Measurements from ENCODE around the gene FSD2. TPM values are rescaled to one million over a fixed set of nuclear protein-coding genes. Genes with fewer than 3 reads are reported as not detected.
"Not testable (repeated sequence)": the region's sequence is repeated elsewhere in the genome, so short reads cannot be mapped to it uniquely, and the experiment has no call there.

Gene FSD2
- total RNA-seq, 2 experiments from 2014 or later = not detected

DNA sequence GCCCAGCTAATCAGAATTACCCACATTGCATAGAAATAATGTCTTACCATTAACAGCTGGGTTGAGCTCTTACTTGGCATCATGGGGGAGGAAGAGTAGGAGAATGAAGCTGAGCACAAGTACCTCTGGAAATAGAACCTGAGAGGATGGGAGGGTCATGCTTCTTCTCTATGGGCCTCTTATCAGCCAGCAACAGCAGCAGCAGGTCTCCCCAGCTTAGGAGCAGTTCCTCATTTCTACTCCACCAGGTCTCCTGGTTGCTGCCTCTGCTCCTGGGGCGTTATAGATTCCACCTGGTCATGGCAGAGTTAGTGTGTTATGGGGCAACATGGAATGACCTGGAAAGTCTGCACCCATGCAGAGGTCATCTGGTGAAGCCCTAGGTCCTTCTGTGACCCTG, 3.4 kb downstream of the FSD2 start:
- CTCF ChIA-PET = no interaction called here

DNA sequence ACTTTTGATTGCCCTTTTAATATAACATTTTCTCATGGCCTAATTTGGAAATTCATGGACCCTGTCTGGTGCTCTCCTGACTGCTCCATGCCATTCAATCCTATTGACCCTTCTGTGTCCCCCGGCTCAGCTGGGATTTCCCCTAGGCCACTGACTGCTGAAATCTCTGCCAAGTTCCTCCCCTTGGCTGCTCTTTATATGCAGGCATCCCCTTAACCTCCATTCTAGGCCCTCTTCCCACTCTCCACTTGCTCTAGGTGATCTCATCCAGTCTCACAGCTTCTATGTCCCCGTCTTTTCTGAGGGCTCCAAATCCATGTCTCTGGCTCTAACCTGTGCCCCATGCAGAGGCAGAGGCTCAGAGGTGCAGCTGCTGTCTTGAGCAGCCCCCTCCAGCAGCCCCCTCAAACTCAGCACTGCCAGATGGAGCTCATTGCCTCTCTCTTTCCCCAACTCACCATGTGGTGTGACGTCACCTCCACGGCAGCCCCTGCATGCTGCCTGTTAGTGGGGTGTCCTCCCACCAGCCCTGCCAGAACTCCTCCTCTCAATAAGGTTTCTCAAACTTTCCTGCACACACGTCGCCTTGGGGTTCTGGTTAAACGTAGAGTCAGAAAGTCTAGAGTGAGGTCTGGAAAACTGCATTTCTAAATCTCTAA, 6.6 kb downstream of the FSD2 start:
- CTCF ChIA-PET = no interaction called here
- POLR2A ChIA-PET = no interaction called here

More for the DNA sequence above, 3.4 kb downstream of the FSD2 start:
- POLR2A ChIA-PET = no interaction called here

DNA sequence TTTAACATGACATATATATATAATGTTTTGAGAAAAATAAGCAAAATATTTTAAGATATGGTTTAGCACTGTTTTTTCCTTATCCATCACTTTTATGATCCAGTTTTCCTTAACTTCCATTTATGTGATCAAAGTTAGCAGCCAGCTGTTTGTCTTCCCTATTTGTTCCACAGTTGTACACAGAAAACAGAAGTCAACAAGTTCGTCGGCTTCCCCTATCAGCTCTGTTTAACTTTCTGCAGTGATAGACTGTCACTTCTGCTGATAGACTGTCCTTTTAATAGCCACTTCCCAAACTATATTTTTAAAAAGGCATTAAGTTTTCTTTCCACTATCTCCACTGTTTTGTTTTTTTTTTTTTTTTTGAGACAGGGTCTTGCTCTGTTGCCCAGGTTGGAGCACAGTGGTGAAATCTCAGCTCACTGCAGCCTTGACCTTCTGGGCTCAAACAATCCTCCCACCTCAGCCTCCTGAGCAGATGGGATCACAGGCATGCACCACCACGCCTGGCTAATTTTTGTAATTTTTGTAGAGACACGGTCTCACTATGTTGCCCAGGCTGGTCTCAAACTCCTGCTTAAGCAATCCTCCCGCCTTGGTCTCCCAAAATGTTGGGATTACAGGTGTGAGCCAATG, 7.2 kb downstream of the FSD2 start:
- CTCF ChIA-PET = interaction anchor here (0.7 kb wide), 1 partner anchor 1607 kb away, joined by 3 read pairs; no protein-coding TSS in a partner anchor
- POLR2A ChIA-PET = no interaction called here

DNA sequence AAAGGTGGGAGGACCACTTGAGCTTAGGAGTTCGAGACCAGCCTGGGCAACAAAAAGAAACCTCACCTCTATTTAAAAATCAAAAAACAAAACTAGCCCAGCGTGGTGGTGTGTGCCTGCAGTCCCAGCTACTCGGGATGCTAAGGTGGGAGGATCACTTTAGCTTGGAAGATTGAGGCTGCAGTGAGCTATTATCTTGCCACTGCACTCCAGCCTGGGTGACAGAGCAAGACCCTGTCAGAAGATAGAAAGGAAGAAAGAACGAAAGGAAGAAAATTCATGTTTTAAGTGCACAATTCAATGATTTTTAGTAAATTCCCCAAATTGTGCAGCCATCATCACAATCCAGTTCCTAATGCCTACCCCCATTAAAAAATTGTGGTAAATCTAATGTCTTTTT, 7.8 kb downstream of the FSD2 start:
- ChIA-PET CTCF (interaction anchor here (0.7 kb wide), 1 partner anchor 1606 kb away, joined by 3 read pairs; no protein-coding TSS in a partner anchor), POLR2A (no interaction called here)

DNA sequence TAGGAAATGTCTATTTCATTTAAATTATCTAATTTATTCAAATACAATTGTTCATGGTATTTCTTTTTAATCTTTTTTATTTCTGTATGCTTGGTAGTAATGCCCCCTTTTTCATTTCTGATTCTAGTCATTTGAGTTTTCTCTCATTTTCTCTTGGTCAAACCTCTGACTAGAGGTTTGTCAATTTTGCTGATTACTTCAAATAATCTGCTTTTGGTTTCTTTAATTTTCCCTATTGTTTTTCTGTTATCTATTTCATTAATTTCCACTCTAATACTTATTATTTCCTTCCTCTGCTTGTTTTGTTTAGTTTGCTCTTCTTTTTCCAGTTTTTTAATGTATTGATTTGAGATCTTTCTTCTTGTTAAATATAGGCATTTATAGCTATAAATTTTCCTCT, 12.1 kb downstream of the FSD2 start:
- CTCF ChIA-PET = no interaction called here
- POLR2A ChIA-PET = no interaction called here

DNA sequence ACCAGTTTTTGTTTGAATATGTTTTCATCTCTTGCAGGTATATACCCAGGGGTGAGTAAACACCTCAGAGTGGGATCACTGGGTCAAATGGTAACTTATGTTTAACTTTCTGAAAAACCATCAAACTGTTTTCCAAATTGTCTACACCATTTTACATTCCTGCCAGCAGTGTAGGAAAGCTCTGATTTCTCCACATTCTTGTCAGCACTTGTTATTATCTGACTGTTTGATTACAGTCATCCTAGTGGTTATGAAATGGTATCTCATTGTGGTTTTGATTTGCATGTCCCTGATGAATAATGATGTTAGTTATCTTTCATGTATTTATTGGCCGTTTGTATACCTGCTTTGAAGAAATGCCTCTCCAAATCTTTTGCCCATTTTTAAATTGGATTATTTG, 13.8 kb downstream of the FSD2 start:
- ChIA-PET CTCF (no interaction called here), POLR2A (no interaction called here)

DNA sequence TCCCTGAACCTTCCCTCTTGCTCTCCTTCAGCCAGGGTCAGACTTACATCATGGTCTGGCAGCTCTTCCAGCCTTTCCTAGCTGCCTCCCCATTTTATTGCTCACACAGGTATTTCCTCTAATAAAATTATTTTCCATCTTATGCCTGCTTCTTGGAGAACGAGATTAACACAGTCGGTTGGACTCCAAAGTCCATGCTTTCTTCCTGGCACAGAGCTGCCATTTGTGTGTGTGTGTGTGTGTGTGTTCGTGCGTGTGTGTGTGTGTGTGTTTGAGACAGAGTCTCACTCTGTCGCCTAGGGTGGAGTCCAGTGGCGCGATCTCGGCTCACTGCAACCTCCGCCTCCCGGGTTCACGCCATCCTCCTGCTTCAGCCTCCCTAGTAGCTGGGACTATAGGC, 15.5 kb downstream of the FSD2 start:
- CTCF ChIA-PET = no interaction called here
- POLR2A ChIA-PET = no interaction called here

DNA sequence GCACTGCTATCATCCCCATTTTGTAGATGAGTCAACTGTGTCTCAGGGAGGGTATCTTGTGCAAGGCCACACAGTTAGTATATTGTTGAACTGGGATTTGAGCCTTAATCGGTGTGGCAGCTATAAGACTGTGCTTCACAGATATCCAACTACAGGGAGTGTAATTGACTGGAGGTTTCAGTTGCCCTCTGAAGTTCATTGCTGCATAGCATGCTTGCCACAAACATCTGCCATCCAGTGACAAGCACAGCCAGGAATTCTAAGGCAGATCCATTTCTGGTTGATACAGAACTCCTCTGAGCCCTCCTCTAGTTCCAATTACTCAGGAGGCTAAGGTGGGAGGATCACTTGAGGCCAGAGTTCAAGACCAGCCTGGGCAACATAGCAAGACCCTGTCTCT, 16.4 kb downstream of the FSD2 start:
- ChIA-PET CTCF (no interaction called here), POLR2A (no interaction called here)

DNA sequence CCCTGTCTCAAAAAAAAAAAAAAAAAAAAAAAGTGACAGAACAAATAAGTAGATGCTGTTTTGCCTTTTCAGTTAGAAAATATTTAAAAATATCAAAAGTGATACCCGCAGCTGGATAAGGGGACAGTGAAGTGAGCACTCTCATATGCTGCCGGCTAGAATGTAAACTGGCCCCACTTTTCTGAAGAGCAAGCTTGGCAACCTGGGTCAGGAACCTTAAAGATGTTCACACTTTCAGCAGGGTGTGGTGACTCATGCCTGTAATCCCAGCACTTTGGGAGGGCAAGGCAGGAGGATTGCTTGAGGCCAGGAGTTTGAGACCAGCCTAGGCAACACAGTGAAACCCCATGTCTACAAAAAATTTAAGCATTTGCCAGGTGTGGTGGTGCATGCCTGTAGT, 17.4 kb downstream of the FSD2 start:
- CTCF ChIA-PET = no interaction called here
- POLR2A ChIA-PET = no interaction called here

DNA sequence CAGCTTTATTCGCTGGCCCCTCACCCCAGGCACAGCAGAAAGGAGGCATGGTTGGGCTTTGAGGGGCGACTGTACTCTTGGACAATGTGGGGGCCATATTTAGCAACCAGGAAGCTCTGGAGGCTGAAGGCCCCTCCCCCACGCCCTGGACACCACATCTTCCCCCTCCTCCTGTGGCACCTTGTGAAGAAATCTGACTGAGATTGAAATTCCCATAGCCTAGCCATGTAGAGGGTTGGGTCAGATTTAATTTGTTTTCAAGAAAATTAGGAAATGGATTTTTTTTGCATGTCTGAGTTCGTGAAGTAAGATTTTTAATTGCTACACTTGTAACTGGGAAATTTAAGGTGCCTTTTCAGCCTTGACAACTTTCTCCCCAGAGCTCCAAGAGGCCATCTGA, 24.5 kb downstream of the FSD2 start:
- CTCF ChIA-PET = no interaction called here
- POLR2A ChIA-PET = no interaction called here

DNA sequence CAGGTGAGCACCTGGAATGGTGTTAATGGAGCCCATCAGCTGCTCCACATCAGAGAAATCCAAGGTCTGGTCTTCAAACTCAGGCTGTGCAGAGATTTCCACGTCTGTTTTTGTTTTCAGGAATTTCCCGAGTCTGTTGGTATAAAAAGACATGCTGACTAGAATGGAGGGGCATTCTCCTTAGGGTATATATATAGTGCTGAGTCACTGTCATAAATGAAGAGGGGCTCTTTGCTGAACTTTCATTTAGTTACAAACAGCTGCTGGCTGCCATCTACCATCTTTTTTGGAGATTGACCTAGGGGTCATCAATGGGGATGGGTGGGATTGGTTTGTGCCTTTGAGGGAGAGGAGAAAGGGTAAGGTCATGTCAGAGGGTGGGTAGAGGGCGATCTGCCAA, 27.1 kb downstream of the FSD2 start:
- ChIA-PET CTCF (no interaction called here), POLR2A (no interaction called here)

DNA sequence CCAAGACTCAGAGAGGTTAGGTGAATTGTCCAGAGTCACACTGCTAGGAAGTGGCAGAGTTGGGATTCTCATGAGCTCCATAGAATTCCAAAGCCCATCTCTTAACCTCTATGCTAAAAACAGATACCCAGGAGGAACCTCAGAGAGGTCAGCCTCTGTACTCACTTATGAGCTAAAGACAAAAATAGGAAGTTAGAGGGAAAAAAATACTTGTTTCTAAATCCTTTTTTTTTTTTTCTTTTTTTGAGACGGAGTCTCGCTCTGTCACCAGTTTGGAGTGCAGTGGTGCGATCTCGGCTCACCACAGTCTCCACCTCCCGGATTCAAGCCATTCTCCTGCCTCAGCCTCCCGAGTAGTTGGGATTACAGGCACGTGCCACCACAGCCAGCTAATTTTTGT, 31.4 kb downstream of the FSD2 start:
- POLR2A ChIA-PET = no interaction called here
- CTCF ChIA-PET = no interaction called here

DNA sequence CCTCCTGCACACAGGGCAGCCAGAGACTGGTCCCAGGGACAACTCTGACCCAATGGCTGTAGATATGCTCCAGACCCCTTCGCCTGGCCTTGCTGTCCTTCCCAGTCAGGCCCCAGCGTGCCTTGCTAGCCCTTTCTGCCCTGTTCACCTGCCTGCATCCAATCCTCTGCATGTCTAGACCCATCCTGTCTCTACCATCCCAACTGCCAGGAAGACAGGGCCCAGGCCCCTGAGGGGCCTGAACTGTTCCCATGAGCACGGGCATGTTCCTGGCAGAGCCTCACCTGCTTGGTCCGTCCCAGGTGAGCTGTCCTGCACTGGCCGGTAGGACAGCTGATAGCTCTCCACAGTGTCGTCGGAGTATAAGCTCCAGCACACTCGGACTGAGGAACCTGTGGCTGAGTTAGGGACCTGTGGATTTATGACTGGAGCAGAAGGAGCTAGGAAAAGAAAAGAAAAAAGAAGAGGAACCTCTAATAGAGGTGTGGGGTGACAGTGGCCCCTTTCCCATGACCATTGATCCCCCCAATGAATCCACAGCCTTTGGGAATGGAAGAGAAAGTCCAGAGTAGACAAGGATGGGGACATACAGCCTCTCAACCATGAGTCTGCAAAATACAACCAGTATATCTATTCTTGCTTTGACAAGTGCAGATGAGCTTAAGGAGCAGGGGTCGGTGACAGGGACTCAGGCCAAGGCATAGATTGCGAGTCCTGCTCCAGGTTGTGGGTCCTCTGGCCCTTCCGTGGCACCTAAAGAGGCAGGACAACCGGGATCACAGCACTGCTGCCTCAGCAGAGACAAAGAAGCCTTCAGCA, 33.9 kb downstream of the FSD2 start:
- ChIA-PET CTCF (no interaction called here), POLR2A (no interaction called here)

DNA sequence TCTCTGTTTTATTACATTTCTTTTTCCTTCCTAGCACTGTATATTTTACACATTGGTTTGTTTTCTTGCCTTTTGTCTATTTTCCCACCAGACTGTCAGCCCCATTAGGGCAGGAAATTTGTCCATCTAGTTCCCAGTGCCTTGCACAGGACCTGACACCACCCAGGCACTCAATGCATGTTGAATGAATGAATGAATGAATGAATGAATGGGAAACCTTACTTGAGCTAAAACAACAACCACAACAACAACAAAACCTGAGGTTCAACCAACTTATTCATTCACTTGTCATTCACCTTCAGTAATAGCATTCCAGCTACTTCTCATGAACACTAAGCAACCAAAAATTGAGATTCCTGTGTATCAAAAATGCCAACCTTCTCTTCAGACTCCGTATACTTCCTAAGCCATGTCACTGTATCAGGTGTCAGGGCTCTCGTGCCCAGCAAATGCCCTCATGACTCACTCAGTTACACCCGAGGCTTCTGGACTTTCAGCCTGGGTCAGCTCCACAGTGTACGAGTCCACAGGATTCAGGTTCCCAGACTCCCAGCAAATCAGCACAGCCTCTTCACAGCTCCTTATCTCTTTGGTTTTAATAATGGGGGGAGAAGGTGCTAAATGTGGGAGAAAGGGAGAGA, 37.3 kb downstream of the FSD2 start:
- CTCF ChIA-PET = interaction anchor here (1.0 kb wide), 1 partner anchor 11 kb away, joined by 3 read pairs; no protein-coding TSS in a partner anchor
- POLR2A ChIA-PET = interaction anchor here (0.6 kb wide), 1 partner anchor 184 kb away, joined by 3 read pairs; no protein-coding TSS in a partner anchor

DNA sequence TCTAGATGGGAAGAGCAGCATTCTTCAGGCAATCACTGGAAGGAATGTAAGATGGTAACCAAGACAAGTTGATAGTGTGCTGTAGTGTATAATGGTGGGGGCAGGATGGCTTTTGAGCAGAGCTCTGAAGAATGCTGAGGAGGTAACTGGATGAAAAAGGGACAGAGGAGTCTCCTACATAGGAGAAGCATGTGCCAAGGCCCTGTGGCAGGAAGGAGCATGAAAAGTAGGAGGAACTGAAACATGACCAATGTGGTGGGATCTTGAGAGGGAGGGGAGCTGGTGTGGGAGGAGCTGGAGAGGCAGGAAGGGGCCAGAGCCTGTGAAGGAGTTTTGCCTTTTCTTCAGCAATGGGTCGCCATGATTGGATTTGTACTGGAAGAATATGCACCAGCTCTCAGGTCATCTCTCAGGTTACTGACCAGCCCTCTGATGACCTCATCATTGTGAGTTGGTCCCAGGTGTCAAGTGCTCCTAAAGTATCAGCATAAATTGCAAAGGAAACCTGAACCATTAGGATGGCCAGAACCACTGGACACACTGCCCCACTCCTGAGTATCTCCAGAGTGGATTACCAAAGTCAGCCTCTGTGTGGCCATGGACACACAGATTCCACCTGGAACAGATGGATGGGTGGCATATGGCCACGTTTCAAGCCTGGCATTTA, 38.6 kb downstream of the FSD2 start:
- POLR2A ChIA-PET = interaction anchor here (0.6 kb wide), 2 partner anchors 65 to 158 kb away, joined by 4 read pairs; no protein-coding TSS in a partner anchor
- CTCF ChIA-PET = interaction anchor here (0.8 kb wide), 1 partner anchor 189 kb away, joined by 3 read pairs; no protein-coding TSS in a partner anchor

DNA sequence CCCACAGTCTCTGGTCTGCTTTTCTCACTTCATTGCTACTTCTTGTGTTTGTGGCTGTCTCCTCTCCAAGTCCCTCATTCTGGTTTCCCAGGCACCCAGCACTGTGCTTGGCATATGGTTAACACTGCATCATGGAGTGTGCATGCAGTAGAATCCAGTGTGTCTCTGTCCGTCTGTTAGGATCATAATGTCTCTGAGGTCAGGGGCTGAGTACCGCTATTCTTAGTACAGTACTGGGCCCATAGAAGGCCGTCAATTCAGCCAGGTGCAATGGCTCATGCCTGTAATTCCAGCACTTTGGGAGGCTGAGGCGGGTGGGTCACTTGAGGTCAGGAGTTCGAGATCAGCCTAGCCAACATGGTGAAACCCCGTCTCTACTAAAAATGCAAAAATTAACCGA, 39.7 kb downstream of the FSD2 start:
- POLR2A ChIA-PET = not testable (repeated sequence)
- CTCF ChIA-PET = interaction anchor here (0.8 kb wide), 1 partner anchor 190 kb away, joined by 3 read pairs; no protein-coding TSS in a partner anchor

DNA sequence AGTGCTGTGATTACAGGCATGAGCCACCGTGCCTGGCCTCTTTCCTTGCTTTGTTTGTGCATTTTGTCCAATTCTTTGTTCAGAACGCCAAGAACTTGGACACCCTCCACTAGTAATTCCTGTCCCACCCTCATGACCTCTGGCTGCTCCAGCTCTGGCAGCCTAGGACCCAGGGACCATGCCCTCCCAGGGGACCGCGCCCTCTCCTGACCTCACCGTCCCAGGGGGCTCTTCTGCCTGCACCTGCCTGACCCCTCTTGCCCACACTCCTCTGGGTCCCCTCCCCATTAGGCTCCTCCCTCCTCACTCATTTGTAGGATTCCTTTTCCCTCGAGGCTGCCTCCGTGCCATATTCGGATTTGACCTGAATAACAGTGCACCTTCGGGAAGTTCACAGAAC, 41.1 kb downstream of the FSD2 start:
- ChIA-PET CTCF (interaction anchor here (1.4 kb wide), 1 partner anchor 13 kb away, joined by 4 read pairs; no protein-coding TSS in a partner anchor), POLR2A (no interaction called here)

DNA sequence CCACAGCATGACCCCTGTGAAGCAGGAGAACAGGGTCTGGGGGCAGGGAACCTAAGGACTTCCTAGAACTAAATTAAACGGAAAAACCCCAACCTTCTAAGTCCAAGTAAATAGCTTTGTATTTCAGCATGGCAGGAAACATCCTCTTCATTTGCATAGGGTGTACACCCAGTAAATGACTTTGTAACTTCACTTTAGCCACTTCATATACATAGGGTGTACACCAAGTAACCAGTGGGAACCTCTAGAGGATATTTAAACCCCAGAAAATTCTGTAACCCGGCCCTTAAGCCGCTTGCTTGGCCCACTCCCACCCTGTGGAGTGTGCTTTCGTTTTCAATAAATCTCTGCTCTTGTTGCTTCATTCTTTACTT, 41.8 kb downstream of the FSD2 start:
- ChIA-PET POLR2A (no interaction called here), CTCF (no interaction called here)

DNA sequence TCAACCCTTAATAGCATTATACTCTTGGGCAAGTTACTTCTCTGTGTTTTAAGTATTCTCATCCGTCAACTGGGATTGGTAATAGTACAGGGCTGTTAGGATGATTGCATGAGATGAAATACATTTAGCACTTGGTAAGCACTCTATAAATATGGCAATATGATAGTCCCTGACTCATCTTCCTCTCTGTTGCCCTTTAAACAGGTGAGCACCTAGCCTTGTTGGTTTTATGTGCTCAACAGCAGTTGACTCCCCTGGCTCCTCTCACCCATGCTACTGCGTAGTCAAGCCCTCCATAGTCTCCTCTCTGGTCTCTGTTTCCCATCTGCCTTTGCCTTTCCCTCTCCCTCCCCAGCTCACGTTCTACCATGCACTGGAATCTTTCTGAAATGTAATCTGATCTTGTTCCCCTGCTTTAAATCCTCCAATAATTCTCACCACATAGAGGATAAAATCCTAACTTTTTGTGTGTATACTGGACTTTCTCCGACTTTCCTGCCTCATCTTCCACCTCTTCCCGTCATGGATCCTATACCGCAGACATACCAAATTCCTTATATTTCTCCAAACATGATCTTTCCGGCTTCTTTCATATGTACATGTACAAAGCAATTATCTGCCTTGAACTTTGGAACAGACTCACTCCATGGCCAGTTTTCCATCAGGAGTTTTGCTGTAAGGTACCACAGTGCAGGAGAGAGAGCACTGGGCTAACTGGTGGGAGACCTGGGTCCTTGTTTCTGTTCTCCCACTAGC, 42.3 kb downstream of the FSD2 start:
- CTCF ChIA-PET = no interaction called here
- POLR2A ChIA-PET = no interaction called here
